ENCODE data around the gene CD247. TPM values are rescaled to one million over a fixed set of nuclear protein-coding genes. Genes with fewer than 3 reads are reported as not detected.

The CD247 gene
- 1.3 and 1.5 TPM in 2 replicates for total RNA-seq (ENCODE audit: low replicate concordance)

DNA sequence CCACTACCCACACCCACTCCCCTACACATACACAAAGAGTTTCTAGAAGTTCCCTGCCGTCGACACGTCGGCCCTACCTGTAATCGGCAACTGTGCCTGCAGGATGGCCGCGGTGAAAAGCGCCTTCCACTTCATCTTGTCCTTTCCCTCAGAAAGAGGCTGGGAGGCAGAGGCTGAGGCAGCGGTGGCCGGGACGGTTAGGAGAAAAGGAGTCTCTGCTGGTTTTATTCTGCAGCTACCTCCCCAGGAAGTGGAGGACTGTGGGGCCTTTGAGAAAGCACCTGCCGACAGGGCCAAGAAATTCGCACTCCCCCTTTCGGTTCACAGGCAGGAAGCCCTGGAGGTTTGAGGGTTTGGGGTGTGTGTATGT, at the start of gene CD247:
Gene CD247 (minus strand): TSS at position 199 of the 370 bp plus-strand sequence. CDS start 64 bp downstream, at position 135.
- Mint-ChIP-seq H3K4me3 (no peak within 1 kb of the TSS), H3K27ac (peak within 1 kb of the TSS; percentile 5)

DNA sequence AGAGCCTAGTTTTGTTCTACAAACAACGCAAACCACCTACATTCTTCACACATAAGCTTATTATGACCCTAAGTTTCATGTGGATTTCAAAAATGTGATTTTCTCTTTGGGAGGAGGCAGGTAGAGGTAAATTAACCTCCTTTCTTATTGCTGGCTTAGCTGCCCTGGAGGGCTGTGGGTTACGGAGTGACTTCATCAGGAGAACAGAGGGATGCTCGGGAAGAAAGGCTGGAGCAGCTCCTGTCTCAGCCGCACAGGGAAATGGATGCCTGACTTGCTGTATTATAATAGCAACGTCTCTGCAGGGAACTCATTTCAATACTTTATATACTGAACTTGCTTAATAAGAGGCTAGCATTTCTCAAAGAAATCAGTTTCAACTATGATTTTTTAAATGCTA, 49.3 kb upstream of the CD247 start:
- H3K4me1 ChIP-seq, result no peaks in the 10 kb centered on the region
- H3K4me3 ChIP-seq, result no peak overlapping the region
- H3K27me3 Mint-ChIP-seq (ENCODE audit: insufficient read depth, low read depth), result peaks cover 5% of the 10 kb centered on the region
- H3K9me3 Mint-ChIP-seq, result peaks cover 4% of the 10 kb centered on the region
- no peak overlapping the region for H3K27ac ChIP-seq
- DNase-seq (ENCODE audit: low spot score), result no peak
- H3K27me3 ChIP-seq, result no peaks in the 10 kb centered on the region
- TF ChIP-seq EZH2phosphoT487 (IDR thresholded peaks at IDR 0.05), result no peak
- no peak for TF ChIP-seq EZH2 (IDR thresholded peaks at IDR 0.05)
- TF ChIP-seq, protein P1, sequence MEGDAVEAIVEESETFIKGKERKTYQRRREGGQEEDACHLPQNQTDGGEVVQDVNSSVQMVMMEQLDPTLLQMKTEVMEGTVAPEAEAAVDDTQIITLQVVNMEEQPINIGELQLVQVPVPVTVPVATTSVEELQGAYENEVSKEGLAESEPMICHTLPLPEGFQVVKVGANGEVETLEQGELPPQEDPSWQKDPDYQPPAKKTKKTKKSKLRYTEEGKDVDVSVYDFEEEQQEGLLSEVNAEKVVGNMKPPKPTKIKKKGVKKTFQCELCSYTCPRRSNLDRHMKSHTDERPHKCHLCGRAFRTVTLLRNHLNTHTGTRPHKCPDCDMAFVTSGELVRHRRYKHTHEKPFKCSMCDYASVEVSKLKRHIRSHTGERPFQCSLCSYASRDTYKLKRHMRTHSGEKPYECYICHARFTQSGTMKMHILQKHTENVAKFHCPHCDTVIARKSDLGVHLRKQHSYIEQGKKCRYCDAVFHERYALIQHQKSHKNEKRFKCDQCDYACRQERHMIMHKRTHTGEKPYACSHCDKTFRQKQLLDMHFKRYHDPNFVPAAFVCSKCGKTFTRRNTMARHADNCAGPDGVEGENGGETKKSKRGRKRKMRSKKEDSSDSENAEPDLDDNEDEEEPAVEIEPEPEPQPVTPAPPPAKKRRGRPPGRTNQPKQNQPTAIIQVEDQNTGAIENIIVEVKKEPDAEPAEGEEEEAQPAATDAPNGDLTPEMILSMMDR (IDR thresholded peaks at IDR 0.05), result no peak
- H3K4me3 Mint-ChIP-seq, result no peak overlapping the region
- H3K36me3 Mint-ChIP-seq, result no peaks in the 10 kb centered on the region
- peaks cover 25% of the 10 kb centered on the region for H3K4me1 Mint-ChIP-seq
- H3K9ac ChIP-seq, result no peak overlapping the region
- H4K20me1 ChIP-seq (ENCODE audit: low read depth), result no peaks in the 10 kb centered on the region
- no peaks in the 10 kb centered on the region for H3K9me3 ChIP-seq (ENCODE audit: low read depth)
- no peaks in the 10 kb centered on the region for H3K79me2 ChIP-seq (ENCODE audit: low read depth)
- H3K4me2 ChIP-seq, result no peak overlapping the region
- H3K36me3 ChIP-seq, result no peaks in the 10 kb centered on the region
- no peak overlapping the region for H3K27ac Mint-ChIP-seq
- no peaks in the 10 kb centered on the region for H3F3A ChIP-seq (ENCODE audit: low read depth)
- peak overlapping the region; percentile 63 for H2AFZ ChIP-seq (replicated peaks)

More for the DNA sequence above, at the start of gene CD247:
- Mint-ChIP-seq H3K27me3 (ENCODE audit: insufficient read depth, low read depth) (peaks cover 2% of the 10 kb centered on the region), H3K36me3 (no peaks in the 10 kb centered on the region), H3K4me1 (peaks cover 29% of the 10 kb centered on the region), H3K9me3 (peaks cover 12% of the 10 kb centered on the region)
- no peak within 1 kb of the TSS for H3K27ac ChIP-seq
- no peaks in the 10 kb centered on the region for H3K79me2 ChIP-seq (ENCODE audit: low read depth)
- H3K4me3 ChIP-seq, result no peak within 1 kb of the TSS
- no peak within 1 kb of the TSS for H3K4me2 ChIP-seq
- H3K9ac ChIP-seq, result no peak within 1 kb of the TSS
- TF ChIP-seq, protein P1 (IDR thresholded peaks at IDR 0.05), result no peak
- TF ChIP-seq EZH2phosphoT487 (IDR thresholded peaks at IDR 0.05) (no peak), EZH2 (IDR thresholded peaks at IDR 0.05) (no peak)
- H3K36me3 ChIP-seq, result no peaks in the 10 kb centered on the region
- H3K9me3 ChIP-seq (ENCODE audit: low read depth), result no peaks in the 10 kb centered on the region
- no peaks in the 10 kb centered on the region for H4K20me1 ChIP-seq (ENCODE audit: low read depth)
- no peaks in the 10 kb centered on the region for H3K4me1 ChIP-seq
- no peak for DNase-seq (ENCODE audit: low spot score)
- no peaks in the 10 kb centered on the region for H3F3A ChIP-seq (ENCODE audit: low read depth)
- no peaks in the 10 kb centered on the region for H3K27me3 ChIP-seq
- H2AFZ ChIP-seq (replicated peaks), result no peak within 1 kb of the TSS

DNA sequence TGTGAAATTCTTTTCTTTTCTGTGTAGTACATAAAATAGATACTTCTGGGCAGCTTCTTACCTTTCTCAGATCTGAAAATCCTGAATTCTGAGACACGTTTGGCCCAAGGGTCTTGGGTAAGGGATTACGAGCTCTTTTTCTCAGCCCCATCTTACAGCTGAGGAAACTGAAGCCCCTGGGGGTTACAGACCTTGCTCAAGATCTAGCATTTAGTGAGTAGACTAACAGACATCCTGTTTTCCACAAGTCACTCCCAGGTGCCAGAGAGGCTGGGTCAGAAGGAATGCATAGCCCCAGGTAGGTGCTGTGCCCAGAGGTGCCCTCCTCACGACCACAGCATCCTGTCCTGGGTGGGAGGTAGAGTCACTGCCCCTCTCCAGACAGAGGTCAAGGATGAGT, 48.4 kb upstream of the CD247 start:
- no peaks in the 10 kb centered on the region for H3K27me3 ChIP-seq
- H3K4me3 ChIP-seq, result no peak overlapping the region
- no peak overlapping the region for H3K9ac ChIP-seq
- H3K79me2 ChIP-seq (ENCODE audit: low read depth), result no peaks in the 10 kb centered on the region
- Mint-ChIP-seq H3K4me3 (no peak overlapping the region), H3K27me3 (ENCODE audit: insufficient read depth, low read depth) (peaks cover 5% of the 10 kb centered on the region), H3K27ac (no peak overlapping the region), H3K9me3 (peaks cover 4% of the 10 kb centered on the region), H3K4me1 (peaks cover 25% of the 10 kb centered on the region), H3K36me3 (no peaks in the 10 kb centered on the region)
- H2AFZ ChIP-seq (replicated peaks), result no peak overlapping the region
- no peaks in the 10 kb centered on the region for H3F3A ChIP-seq (ENCODE audit: low read depth)
- no peaks in the 10 kb centered on the region for H3K36me3 ChIP-seq
- no peaks in the 10 kb centered on the region for H4K20me1 ChIP-seq (ENCODE audit: low read depth)
- no peaks in the 10 kb centered on the region for H3K4me1 ChIP-seq
- H3K4me2 ChIP-seq, result no peak overlapping the region
- no peak overlapping the region for H3K27ac ChIP-seq
- DNase-seq (ENCODE audit: low spot score), result no peak
- H3K9me3 ChIP-seq (ENCODE audit: low read depth), result no peaks in the 10 kb centered on the region
- TF ChIP-seq, protein P1 (IDR thresholded peaks at IDR 0.05), result no peak
- no peak for TF ChIP-seq EZH2 (IDR thresholded peaks at IDR 0.05)
- no peak for TF ChIP-seq EZH2phosphoT487 (IDR thresholded peaks at IDR 0.05)
